ENCODE results near the gene OR7A10. TPM values are rescaled to one million over a fixed set of nuclear protein-coding genes. Genes with fewer than 3 reads are reported as not detected.

The OR7A10 gene
- total RNA-seq, 1 experiment from 2014 or later = not detected

DNA sequence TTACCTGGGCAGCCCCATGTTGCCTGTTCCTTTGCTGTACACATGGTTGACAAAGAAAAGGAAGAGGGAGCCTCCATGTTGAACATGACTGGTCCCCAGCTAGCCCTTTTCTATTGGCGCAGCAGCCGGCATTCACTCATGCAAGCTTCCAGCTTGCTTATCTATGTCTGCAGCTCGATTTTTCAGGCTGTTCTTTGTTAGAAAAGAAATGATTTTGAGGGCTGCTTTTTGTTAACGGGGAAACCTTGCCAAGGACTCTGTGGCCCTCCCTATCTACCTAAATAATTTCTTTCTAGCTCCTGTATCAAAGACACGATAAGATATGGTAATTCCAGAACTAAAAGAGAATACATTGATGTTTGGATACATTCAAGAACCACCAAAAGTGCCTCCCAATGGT, 50.0 kb downstream of the OR7A10 start:
- TF ChIP-seq, protein P1, sequence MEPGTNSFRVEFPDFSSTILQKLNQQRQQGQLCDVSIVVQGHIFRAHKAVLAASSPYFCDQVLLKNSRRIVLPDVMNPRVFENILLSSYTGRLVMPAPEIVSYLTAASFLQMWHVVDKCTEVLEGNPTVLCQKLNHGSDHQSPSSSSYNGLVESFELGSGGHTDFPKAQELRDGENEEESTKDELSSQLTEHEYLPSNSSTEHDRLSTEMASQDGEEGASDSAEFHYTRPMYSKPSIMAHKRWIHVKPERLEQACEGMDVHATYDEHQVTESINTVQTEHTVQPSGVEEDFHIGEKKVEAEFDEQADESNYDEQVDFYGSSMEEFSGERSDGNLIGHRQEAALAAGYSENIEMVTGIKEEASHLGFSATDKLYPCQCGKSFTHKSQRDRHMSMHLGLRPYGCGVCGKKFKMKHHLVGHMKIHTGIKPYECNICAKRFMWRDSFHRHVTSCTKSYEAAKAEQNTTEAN (CRISPR knock-in tag; IDR thresholded peaks at IDR 0.05) = no peak
- CTCF ChIA-PET = interaction anchor here (2.9 kb wide), 1 partner anchor 13 kb away, joined by 18 read pairs; no protein-coding TSS in a partner anchor
- H3K4me1 Mint-ChIP-seq = peaks cover 6% of the 10 kb centered on the region
- H3K27me3 Mint-ChIP-seq (ENCODE audit: low read depth) = no peaks in the 10 kb centered on the region; the same call in 1 of the 2 replicates
- no peak overlapping the region for H3K4me3 Mint-ChIP-seq
- H3K9me3 Mint-ChIP-seq = no peaks in the 10 kb centered on the region
- POLR2A ChIA-PET = no interaction called here
- H3K36me3 Mint-ChIP-seq = no peaks in the 10 kb centered on the region
- no peak overlapping the region for H3K27ac Mint-ChIP-seq
- ATAC-seq (no peak), DNase-seq (ENCODE audit: low spot score) (no peak)

DNA sequence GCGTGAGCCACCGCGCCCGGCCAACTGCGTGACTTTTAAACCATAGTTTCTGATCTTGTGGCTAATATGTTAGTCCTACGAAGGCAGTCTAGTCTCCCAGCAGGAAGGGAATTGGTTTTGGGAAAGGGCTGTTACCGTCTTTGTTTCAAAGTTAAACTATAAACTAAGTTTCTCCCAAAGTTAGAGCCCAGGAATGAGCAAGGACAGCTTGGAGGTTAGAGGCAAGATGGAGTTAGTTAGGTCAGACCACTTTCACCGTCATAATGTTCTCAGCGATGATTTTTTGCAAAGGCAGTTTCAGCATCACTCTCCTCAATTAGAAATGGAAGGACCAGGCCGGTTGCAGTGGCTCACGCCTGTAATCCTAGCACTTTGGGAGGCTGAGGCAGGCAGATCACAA, 52.7 kb downstream of the OR7A10 start:
- CTCF ChIA-PET = interaction anchor here (2.9 kb wide), 1 partner anchor 10 kb away, joined by 16 read pairs; no protein-coding TSS in a partner anchor

DNA sequence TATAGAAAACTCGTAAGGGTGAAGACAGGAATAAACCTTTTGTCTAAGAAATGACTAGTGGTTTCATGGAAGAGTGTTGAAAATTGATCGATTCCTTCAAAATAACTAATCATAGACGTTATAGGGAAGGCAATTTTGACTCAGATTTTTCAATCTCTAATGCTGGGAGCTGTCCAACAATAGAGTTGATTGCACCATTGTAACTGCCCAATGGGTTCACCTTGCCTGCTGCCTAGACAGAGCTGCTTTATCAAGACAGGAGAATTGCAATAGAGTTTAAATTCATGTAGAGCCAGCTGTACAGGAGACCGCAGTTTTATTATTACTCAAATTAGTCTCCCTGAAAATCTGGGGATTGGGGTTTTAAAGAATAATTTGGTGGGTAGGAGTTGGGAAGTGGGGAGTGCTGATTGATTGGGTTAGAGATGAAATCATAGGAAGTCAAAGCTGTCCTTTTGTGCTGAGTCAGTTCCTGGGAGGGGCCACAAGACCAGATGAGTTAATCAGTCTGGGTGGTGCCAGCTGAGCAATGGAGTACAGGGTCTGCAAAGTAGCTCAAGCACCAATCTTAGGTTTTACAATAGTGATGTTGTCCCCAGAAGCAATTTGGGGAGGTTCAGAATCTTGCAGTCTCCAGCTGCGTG, 53.5 kb downstream of the OR7A10 start:
- Mint-ChIP-seq H3K4me3 (no peak overlapping the region), H3K36me3 (no peaks in the 10 kb centered on the region), H3K27ac (no peak overlapping the region), H3K4me1 (peaks cover 6% of the 10 kb centered on the region), H3K9me3 (no peaks in the 10 kb centered on the region), H3K27me3 (ENCODE audit: low read depth) (peaks cover 5% of the 10 kb centered on the region; the same call in 1 of the 2 replicates)
- ChIA-PET CTCF (interaction anchor here (2.9 kb wide), 1 partner anchor 9 kb away, joined by 16 read pairs; no protein-coding TSS in a partner anchor), POLR2A (no interaction called here)
- ATAC-seq (no peak), DNase-seq (ENCODE audit: low spot score) (no peak)
- TF ChIP-seq, protein P2, sequence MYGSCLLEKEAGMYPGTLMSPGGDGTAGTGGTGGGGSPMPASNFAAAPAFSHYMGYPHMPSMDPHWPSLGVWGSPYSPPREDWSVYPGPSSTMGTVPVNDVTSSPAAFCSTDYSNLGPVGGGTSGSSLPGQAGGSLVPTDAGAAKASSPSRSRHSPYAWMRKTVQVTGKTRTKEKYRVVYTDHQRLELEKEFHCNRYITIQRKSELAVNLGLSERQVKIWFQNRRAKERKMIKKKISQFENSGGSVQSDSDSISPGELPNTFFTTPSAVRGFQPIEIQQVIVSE (CRISPR knock-in tag; IDR thresholded peaks at IDR 0.05; ENCODE audit: borderline replicate concordance) = no peak
- TF ChIP-seq, protein P3, sequence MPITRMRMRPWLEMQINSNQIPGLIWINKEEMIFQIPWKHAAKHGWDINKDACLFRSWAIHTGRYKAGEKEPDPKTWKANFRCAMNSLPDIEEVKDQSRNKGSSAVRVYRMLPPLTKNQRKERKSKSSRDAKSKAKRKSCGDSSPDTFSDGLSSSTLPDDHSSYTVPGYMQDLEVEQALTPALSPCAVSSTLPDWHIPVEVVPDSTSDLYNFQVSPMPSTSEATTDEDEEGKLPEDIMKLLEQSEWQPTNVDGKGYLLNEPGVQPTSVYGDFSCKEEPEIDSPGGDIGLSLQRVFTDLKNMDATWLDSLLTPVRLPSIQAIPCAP (CRISPR knock-in tag; IDR thresholded peaks at IDR 0.05) = no peak
- no peak for TF ChIP-seq ZNF423 (CRISPR knock-in tag; IDR thresholded peaks at IDR 0.05)
- no peak for TF ChIP-seq ZNF232 (CRISPR knock-in tag; IDR thresholded peaks at IDR 0.05)
- TF ChIP-seq NFYB (CRISPR knock-in tag; conservative IDR thresholded peaks at IDR 0.05; ENCODE audit: low read depth) = no peak
- TF ChIP-seq, protein P4, sequence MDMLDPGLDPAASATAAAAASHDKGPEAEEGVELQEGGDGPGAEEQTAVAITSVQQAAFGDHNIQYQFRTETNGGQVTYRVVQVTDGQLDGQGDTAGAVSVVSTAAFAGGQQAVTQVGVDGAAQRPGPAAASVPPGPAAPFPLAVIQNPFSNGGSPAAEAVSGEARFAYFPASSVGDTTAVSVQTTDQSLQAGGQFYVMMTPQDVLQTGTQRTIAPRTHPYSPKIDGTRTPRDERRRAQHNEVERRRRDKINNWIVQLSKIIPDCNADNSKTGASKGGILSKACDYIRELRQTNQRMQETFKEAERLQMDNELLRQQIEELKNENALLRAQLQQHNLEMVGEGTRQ (CRISPR knock-in tag; IDR thresholded peaks at IDR 0.05) = no peak
- no peak for TF ChIP-seq OVOL2 (CRISPR knock-in tag; IDR thresholded peaks at IDR 0.05; ENCODE audit: borderline replicate concordance)
- TF ChIP-seq, protein P5, sequence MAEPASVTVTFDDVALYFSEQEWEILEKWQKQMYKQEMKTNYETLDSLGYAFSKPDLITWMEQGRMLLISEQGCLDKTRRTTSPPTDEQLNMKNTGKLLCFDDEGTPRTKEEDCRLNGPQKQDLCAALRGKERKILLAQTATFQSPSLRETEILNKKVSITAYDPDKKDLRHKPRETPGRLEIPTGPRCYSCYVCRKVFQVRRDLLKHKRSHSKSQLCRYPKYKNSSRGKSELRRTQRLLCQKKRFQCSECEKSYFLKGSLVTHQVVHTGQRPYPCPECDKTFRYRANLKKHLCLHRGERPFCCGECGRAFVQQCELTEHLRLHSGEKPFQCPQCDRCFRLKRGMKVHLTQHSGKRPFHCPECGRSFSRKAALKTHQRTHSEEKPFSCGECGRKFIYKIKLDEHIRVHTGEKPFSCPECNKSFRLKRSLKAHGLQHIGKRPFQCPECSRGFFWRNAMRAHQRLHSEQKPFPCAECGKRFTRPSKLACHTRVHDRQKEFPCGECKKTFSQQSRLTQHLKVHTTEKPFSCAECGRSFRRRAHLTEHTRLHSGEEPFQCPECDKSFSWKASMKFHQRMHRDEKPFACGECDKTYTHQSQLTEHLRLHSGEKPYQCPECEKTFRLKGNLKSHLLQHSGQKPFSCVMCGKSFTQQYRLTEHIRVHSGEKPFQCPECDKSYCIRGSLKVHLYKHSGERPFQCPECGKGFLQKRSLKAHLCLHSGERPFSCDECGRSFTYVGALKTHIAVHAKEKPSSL (CRISPR knock-in tag; conservative IDR thresholded peaks at IDR 0.05) = no peak
- TF ChIP-seq, protein P6, sequence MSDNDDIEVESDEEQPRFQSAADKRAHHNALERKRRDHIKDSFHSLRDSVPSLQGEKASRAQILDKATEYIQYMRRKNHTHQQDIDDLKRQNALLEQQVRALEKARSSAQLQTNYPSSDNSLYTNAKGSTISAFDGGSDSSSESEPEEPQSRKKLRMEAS (CRISPR knock-in tag; IDR thresholded peaks at IDR 0.05) = no peak
- TF ChIP-seq TEAD4 (CRISPR knock-in tag; IDR thresholded peaks at IDR 0.05) = no peak
- no peak for TF ChIP-seq TCF7 (CRISPR knock-in tag; IDR thresholded peaks at IDR 0.05; ENCODE audit: low read depth)
- TF ChIP-seq HMGA2 (CRISPR knock-in tag; IDR thresholded peaks at IDR 0.05) = no peak

More for the DNA sequence above, 52.7 kb downstream of the OR7A10 start:
- ATAC-seq (no peak), DNase-seq (ENCODE audit: low spot score) (no peak)
- H3K27me3 Mint-ChIP-seq (ENCODE audit: low read depth) = peaks cover 5% of the 10 kb centered on the region; the same call in 1 of the 2 replicates
- no peak overlapping the region for H3K4me3 Mint-ChIP-seq
- TF ChIP-seq, protein P4 (CRISPR knock-in tag; IDR thresholded peaks at IDR 0.05) = no peak
- TF ChIP-seq, protein P7, sequence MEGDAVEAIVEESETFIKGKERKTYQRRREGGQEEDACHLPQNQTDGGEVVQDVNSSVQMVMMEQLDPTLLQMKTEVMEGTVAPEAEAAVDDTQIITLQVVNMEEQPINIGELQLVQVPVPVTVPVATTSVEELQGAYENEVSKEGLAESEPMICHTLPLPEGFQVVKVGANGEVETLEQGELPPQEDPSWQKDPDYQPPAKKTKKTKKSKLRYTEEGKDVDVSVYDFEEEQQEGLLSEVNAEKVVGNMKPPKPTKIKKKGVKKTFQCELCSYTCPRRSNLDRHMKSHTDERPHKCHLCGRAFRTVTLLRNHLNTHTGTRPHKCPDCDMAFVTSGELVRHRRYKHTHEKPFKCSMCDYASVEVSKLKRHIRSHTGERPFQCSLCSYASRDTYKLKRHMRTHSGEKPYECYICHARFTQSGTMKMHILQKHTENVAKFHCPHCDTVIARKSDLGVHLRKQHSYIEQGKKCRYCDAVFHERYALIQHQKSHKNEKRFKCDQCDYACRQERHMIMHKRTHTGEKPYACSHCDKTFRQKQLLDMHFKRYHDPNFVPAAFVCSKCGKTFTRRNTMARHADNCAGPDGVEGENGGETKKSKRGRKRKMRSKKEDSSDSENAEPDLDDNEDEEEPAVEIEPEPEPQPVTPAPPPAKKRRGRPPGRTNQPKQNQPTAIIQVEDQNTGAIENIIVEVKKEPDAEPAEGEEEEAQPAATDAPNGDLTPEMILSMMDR (IDR thresholded peaks at IDR 0.05) = no peak
- no peaks in the 10 kb centered on the region for H3K9me3 Mint-ChIP-seq
- no peaks in the 10 kb centered on the region for H3K36me3 Mint-ChIP-seq
- POLR2A ChIA-PET = interaction anchor here (0.6 kb wide), 1 partner anchor 1974 kb away, joined by 3 read pairs; no protein-coding TSS in a partner anchor
- no peak overlapping the region for H3K27ac Mint-ChIP-seq
- peaks cover 6% of the 10 kb centered on the region for H3K4me1 Mint-ChIP-seq
